ENCODE results near the gene FAM170B. TPM values are rescaled to one million over a fixed set of nuclear protein-coding genes. Genes with fewer than 3 reads are reported as not detected.

Gene FAM170B
- total RNA-seq, 1 experiment from 2014 or later, result not detected

DNA sequence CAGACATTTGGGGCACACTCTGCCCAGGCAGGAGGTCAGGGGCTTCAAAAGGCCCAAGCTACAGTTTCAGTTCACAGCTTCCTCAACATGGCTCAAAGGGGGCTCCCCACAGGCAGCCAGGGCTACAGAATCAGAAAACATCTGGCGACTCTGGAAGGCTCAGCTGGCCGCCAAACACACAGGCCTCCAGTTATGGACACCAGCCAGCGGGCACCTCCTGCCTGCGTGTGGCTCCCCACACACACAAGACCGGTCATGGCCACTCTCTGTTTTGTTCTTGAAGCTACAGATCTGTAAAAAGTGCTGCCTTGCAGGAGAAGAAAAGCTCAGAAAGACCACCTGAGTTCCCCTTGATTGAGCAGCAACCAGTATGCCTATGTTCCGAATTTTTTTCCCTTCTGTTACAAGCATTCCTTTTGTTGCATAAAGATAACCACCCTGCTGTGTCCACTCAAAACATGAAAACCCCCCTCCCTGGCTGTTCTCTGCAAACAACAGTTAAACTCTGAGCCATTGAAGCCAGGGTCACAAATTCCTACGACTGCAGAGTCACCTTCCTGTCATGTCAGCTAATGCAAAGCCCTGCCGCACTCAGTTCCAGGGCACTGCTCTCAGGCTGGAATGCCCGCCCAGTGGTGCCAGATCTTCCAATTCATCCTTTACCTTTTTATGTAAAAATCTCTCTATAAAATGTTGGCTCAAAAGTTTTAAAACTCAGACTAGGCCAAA lies 52.1 kb downstream of the FAM170B start:
- peak; percentile 57 for TF ChIP-seq ZNF423 (CRISPR knock-in tag; IDR thresholded peaks at IDR 0.05)
- TF ChIP-seq, protein P1, sequence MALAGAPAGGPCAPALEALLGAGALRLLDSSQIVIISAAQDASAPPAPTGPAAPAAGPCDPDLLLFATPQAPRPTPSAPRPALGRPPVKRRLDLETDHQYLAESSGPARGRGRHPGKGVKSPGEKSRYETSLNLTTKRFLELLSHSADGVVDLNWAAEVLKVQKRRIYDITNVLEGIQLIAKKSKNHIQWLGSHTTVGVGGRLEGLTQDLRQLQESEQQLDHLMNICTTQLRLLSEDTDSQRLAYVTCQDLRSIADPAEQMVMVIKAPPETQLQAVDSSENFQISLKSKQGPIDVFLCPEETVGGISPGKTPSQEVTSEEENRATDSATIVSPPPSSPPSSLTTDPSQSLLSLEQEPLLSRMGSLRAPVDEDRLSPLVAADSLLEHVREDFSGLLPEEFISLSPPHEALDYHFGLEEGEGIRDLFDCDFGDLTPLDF (CRISPR knock-in tag; IDR thresholded peaks at IDR 0.05), result no peak
- H3K27me3 Mint-ChIP-seq (ENCODE audit: low read depth), result 0 out of 2 replicates have a peak, but pooled peaks cover 4% of the 10 kb centered on the region
- peaks cover 6% of the 10 kb centered on the region for H3K9me3 Mint-ChIP-seq
- H3K36me3 Mint-ChIP-seq, result peaks cover 5% of the 10 kb centered on the region
- ATAC-seq (peak; percentile 84), DNase-seq (ENCODE audit: low spot score) (peak; percentile 14)
- CTCF ChIA-PET, result interaction anchor here (0.6 to 1.4 kb wide), 4 partner anchors 9 to 423 kb away, joined by 3 to 4 read pairs (median 4); no protein-coding TSS in a partner anchor
- no peak overlapping the region for H3K4me3 Mint-ChIP-seq
- H3K4me1 Mint-ChIP-seq, result peaks cover 23% of the 10 kb centered on the region
- POLR2A ChIA-PET, result no interaction called here
- H3K27ac Mint-ChIP-seq, result peak overlapping the region; percentile 67

Other genes with a start within 250 kb of the FAM170B start
- not detected in 3 replicates for gene LRRC18, start 194.2 kb downstream of the FAM170B start, total RNA-seq (2021)
- 0.66 to 0.72 TPM (median 0.71 TPM) in 3 replicates for gene VSTM4, start 18.5 kb downstream of the FAM170B start, total RNA-seq (2021)
- gene TMEM273, start 54.4 kb upstream of the FAM170B start, total RNA-seq (2021), result 0.09 to 0.39 TPM (median 0.27 TPM) in 3 replicates
- gene C10orf71, start 165.1 kb upstream of the FAM170B start, total RNA-seq (2021), result not detected in 3 replicates